ENCODE data around the gene CACNA1C.

DNA sequence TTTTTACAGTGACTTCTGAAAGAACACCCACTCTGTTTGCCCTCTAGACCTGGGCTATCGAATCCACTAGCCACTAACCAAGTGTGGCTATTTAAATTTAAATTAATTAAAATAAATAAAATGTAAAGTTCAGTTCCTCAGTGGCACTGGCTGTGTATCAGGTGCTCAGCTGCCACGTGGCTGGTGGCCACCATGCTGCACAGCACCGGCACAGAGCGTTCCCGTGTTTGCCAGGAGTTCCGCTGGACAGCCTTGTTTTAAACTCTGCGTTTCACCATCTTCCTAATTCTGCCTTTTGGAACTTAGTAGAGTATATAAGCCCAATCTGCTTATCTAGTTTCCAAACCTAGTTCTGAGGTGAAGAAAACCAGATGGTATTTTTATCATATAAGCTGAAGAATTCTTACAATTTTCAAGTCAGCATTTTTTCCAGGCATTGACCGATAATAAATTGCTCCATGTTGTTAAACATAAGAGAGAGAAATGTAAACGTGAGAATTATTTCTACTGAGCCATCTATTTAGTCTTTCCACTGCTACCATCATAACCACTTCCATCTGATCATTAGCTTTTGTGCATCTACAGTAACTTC is 339.0 kb downstream of the CACNA1C start:
- TF ChIP-seq, protein P1, sequence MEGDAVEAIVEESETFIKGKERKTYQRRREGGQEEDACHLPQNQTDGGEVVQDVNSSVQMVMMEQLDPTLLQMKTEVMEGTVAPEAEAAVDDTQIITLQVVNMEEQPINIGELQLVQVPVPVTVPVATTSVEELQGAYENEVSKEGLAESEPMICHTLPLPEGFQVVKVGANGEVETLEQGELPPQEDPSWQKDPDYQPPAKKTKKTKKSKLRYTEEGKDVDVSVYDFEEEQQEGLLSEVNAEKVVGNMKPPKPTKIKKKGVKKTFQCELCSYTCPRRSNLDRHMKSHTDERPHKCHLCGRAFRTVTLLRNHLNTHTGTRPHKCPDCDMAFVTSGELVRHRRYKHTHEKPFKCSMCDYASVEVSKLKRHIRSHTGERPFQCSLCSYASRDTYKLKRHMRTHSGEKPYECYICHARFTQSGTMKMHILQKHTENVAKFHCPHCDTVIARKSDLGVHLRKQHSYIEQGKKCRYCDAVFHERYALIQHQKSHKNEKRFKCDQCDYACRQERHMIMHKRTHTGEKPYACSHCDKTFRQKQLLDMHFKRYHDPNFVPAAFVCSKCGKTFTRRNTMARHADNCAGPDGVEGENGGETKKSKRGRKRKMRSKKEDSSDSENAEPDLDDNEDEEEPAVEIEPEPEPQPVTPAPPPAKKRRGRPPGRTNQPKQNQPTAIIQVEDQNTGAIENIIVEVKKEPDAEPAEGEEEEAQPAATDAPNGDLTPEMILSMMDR (conservative IDR thresholded peaks at IDR 0.05), result no peak
- TF ChIP-seq ZFX (IDR thresholded peaks at IDR 0.05), result no peak

All from C4-2B (cell line).